ENCODE data around the gene SRSF9. TPM values are rescaled to one million over a fixed set of nuclear protein-coding genes. Genes with fewer than 3 reads are reported as not detected.
A peak's percentile ranks its signal among the peaks of the same experiment; 100 is the strongest.
"Not testable (repeated sequence)": the region's sequence is repeated elsewhere in the genome, so short reads cannot be mapped to it uniquely, and the experiment has no call there.

Gene SRSF9
- total RNA-seq (100 to 1,000 TPM; 122 to 124 TPM), total RNA-seq (80.4 to 138 reads per million in 2 donors)

GRCh38 chr12:120469450-120470149, at the start of gene SRSF9:
Gene SRSF9, minus strand, starts transcription at chr12:120469748. Its CDS starts 139 bp downstream, at chr12:120469609.
- ATAC-seq (peak; percentile 88), DNase-seq (peak; percentile 96 to 99 (median 98))
- peaks cover 2% of the 10 kb centered on the region for H3K36me3 Mint-ChIP-seq (ENCODE audit: low read depth)
- peak within 1 kb of the TSS; percentile 79 for H3K27ac Mint-ChIP-seq
- H3K4me3 Mint-ChIP-seq = peak within 1 kb of the TSS; percentile 91
- H3K27me3 Mint-ChIP-seq = no peaks in the 10 kb centered on the region
- H3K4me1 Mint-ChIP-seq = peaks cover 24% of the 10 kb centered on the region
- no peaks in the 10 kb centered on the region for H3K9me3 ChIP-seq (ENCODE audit: control insufficient read depth, low read length, poor library complexity, severe bottlenecking)

- not testable (repeated sequence) for H3K9me3 ChIP-seq (ENCODE audit: control insufficient read depth, low read length, poor library complexity, severe bottlenecking); DNase-seq; H3K27me3 Mint-ChIP-seq; ATAC-seq; H3K36me3 Mint-ChIP-seq (ENCODE audit: low read depth); H3K27ac Mint-ChIP-seq; H3K4me1 Mint-ChIP-seq; H3K4me3 Mint-ChIP-seq
Measured at GRCh38 chr12:120519324-120519723, 49.8 kb upstream of the SRSF9 start.

- Mint-ChIP-seq H3K27ac (no peak overlapping the region), H3K27me3 (no peaks in the 10 kb centered on the region), H3K36me3 (ENCODE audit: low read depth) (peaks cover 2% of the 10 kb centered on the region), H3K4me1 (no peaks in the 10 kb centered on the region), H3K4me3 (no peak overlapping the region)
- DNase-seq (no peak), ATAC-seq (no peak)
- H3K9me3 ChIP-seq (ENCODE audit: control insufficient read depth, low read length, poor library complexity, severe bottlenecking) = no peaks in the 10 kb centered on the region
Measured at GRCh38 chr12:120515496-120515895, 45.9 kb upstream of the SRSF9 start.

- H3K27me3 Mint-ChIP-seq = no peaks in the 10 kb centered on the region
Measured at GRCh38 chr12:120514002-120514401, 44.5 kb upstream of the SRSF9 start.

GRCh38 chr12:120508537-120508936, 39.0 kb upstream of the SRSF9 start:
- no peaks in the 10 kb centered on the region for H3K9me3 ChIP-seq (ENCODE audit: control insufficient read depth, low read length, poor library complexity, severe bottlenecking)
- Mint-ChIP-seq H3K27ac (no peak overlapping the region), H3K4me1 (peaks cover 2% of the 10 kb centered on the region), H3K4me3 (no peak overlapping the region), H3K27me3 (no peaks in the 10 kb centered on the region), H3K36me3 (ENCODE audit: low read depth) (peaks cover 3% of the 10 kb centered on the region)
- no peak for DNase-seq
- ATAC-seq = no peak

More at GRCh38 chr12:120514002-120514401, 44.5 kb upstream of the SRSF9 start:
- Mint-ChIP-seq H3K27ac (no peak overlapping the region), H3K4me3 (peak overlapping the region; percentile 2), H3K36me3 (ENCODE audit: low read depth) (peaks cover 2% of the 10 kb centered on the region), H3K4me1 (peaks cover 2% of the 10 kb centered on the region)
- no peaks in the 10 kb centered on the region for H3K9me3 ChIP-seq (ENCODE audit: control insufficient read depth, low read length, poor library complexity, severe bottlenecking)
- DNase-seq = no peak
- ATAC-seq = no peak

GRCh38 chr12:120504587-120504986, 35.0 kb upstream of the SRSF9 start:
- Mint-ChIP-seq H3K27me3 (no peaks in the 10 kb centered on the region), H3K4me1 (peaks cover 6% of the 10 kb centered on the region), H3K4me3 (no peak overlapping the region), H3K27ac (no peak overlapping the region), H3K36me3 (ENCODE audit: low read depth) (peaks cover 5% of the 10 kb centered on the region)
- ATAC-seq (no peak), DNase-seq (no peak)
- no peaks in the 10 kb centered on the region for H3K9me3 ChIP-seq (ENCODE audit: control insufficient read depth, low read length, poor library complexity, severe bottlenecking)

GRCh38 chr12:120500581-120500980, 31.0 kb upstream of the SRSF9 start:
- no peaks in the 10 kb centered on the region for H3K27me3 Mint-ChIP-seq
- H3K9me3 ChIP-seq (ENCODE audit: control insufficient read depth, low read length, poor library complexity, severe bottlenecking) = no peaks in the 10 kb centered on the region
- DNase-seq (no peak), ATAC-seq (no peak)
- H3K36me3 Mint-ChIP-seq (ENCODE audit: low read depth) = peaks cover 2% of the 10 kb centered on the region
- H3K4me3 Mint-ChIP-seq = no peak overlapping the region
- H3K27ac Mint-ChIP-seq = peak overlapping the region; percentile 83
- peaks cover 26% of the 10 kb centered on the region for H3K4me1 Mint-ChIP-seq

- Mint-ChIP-seq H3K4me1 (peaks cover 33% of the 10 kb centered on the region), H3K4me3 (no peak overlapping the region), H3K27ac (peak overlapping the region; percentile 77), H3K36me3 (ENCODE audit: low read depth) (peaks cover 2% of the 10 kb centered on the region), H3K27me3 (no peaks in the 10 kb centered on the region)
- DNase-seq (no peak), ATAC-seq (no peak)
- no peaks in the 10 kb centered on the region for H3K9me3 ChIP-seq (ENCODE audit: control insufficient read depth, low read length, poor library complexity, severe bottlenecking)
Measured at GRCh38 chr12:120498870-120499515, 29.4 kb upstream of the SRSF9 start.

GRCh38 chr12:120497524-120498150, 28.1 kb upstream of the SRSF9 start:
- peaks cover 33% of the 10 kb centered on the region for H3K4me1 Mint-ChIP-seq
- H3K27ac Mint-ChIP-seq = peak overlapping the region; percentile 77

GRCh38 chr12:120496413-120497340, 27.1 kb upstream of the SRSF9 start:
- H3K27ac Mint-ChIP-seq = peak overlapping the region; percentile 77
- no peaks in the 10 kb centered on the region for H3K9me3 ChIP-seq (ENCODE audit: control insufficient read depth, low read length, poor library complexity, severe bottlenecking)
- peak; percentile 38 for ATAC-seq
- peak; percentile 21 to 50 (median 32) for DNase-seq
- no peaks in the 10 kb centered on the region for H3K27me3 Mint-ChIP-seq
- H3K36me3 Mint-ChIP-seq (ENCODE audit: low read depth) = no peaks in the 10 kb centered on the region
- H3K4me1 Mint-ChIP-seq = peaks cover 33% of the 10 kb centered on the region
- H3K4me3 Mint-ChIP-seq = peak overlapping the region; percentile 91

More at GRCh38 chr12:120497524-120498150, 28.1 kb upstream of the SRSF9 start:
- no peaks in the 10 kb centered on the region for H3K9me3 ChIP-seq (ENCODE audit: control insufficient read depth, low read length, poor library complexity, severe bottlenecking)
- no peak for DNase-seq
- Mint-ChIP-seq H3K4me3 (peak overlapping the region; percentile 91), H3K36me3 (ENCODE audit: low read depth) (no peaks in the 10 kb centered on the region), H3K27me3 (no peaks in the 10 kb centered on the region)
- no peak for ATAC-seq

- DNase-seq (peak; percentile 95 to 99 (median 96)), ATAC-seq (peak; percentile 98)
- no peaks in the 10 kb centered on the region for H3K27me3 Mint-ChIP-seq
- H3K36me3 Mint-ChIP-seq (ENCODE audit: low read depth) = no peaks in the 10 kb centered on the region
- peak within 1 kb of the TSS; percentile 77 for H3K27ac Mint-ChIP-seq
- peaks cover 36% of the 10 kb centered on the region for H3K4me1 Mint-ChIP-seq
- H3K4me3 Mint-ChIP-seq = peak within 1 kb of the TSS; percentile 91
- H3K9me3 ChIP-seq (ENCODE audit: control insufficient read depth, low read length, poor library complexity, severe bottlenecking) = no peaks in the 10 kb centered on the region
Measured at GRCh38 chr12:120495731-120496412, 26.3 kb upstream of the SRSF9 start, which contains the start of gene DYNLL1. Gene DYNLL1, plus strand, starts transcription at chr12:120496113. Its CDS starts 309 bp downstream, at chr12:120496422.

- DNase-seq (no peak), ATAC-seq (no peak)
- H3K4me1 Mint-ChIP-seq = peaks cover 30% of the 10 kb centered on the region
- H3K4me3 Mint-ChIP-seq = peak overlapping the region; percentile 91
- peak overlapping the region; percentile 77 for H3K27ac Mint-ChIP-seq
- no peaks in the 10 kb centered on the region for H3K9me3 ChIP-seq (ENCODE audit: control insufficient read depth, low read length, poor library complexity, severe bottlenecking)
- H3K36me3 Mint-ChIP-seq (ENCODE audit: low read depth) = no peaks in the 10 kb centered on the region
- no peaks in the 10 kb centered on the region for H3K27me3 Mint-ChIP-seq
Measured at GRCh38 chr12:120495186-120495730, 25.7 kb upstream of the SRSF9 start.
